GM23338 (cell line): ENCODE measurements around the gene KLHDC7B. TPM values are rescaled to one million over a fixed set of nuclear protein-coding genes. Genes with fewer than 3 reads are reported as not detected.

ENCODE experiments used
- ATAC-seq: fragments of 200-7000 bp; cut with Tn5 transposase; 3 replicates; pipeline ENCODE4 v1.9.1; 2020
- DNase-seq: peaks from one replicate; pipeline ENCODE4 v3.0.0-alpha.2; 2015; ENCODE audit warnings: low spot score
- H2AFZ ChIP-seq: fragments of 200-600 bp; sonication (generic); 2 replicates; pipeline ENCODE4 v1.8.0; 2016; ENCODE audit warnings: antibody characterized with exemption, mild to moderate bottlenecking, moderate library complexity
- H3F3A ChIP-seq: fragments of 200-600 bp; sonication (generic); replicated peaks from 2 replicates; pipeline ENCODE4 v1.8.0; 2017; ENCODE audit warnings: antibody characterized with exemption, mixed run types, low read depth
- H3K27ac ChIP-seq: fragments of 200-600 bp; sonication (generic); 2 replicates; pipeline ENCODE4 v1.6.1; 2016; ENCODE audit warnings: low read depth
- H3K27me3 ChIP-seq: fragments of 200-600 bp; sonication (generic); 2 replicates; pipeline ENCODE4 v1.8.0; 2016; ENCODE audit warnings: mild to moderate bottlenecking, mixed run types, moderate library complexity; ENCODE audit not compliant: insufficient read depth
- H3K36me3 ChIP-seq: fragments of 200-600 bp; sonication (generic); 2 replicates; pipeline ENCODE4 v1.8.0; 2016; ENCODE audit warnings: mild to moderate bottlenecking; ENCODE audit not compliant: insufficient read depth
- H3K4me1 ChIP-seq: fragments of 200-600 bp; sonication (generic); 2 replicates; pipeline ENCODE4 v1.8.0; 2016; ENCODE audit warnings: mild to moderate bottlenecking, moderate library complexity; ENCODE audit not compliant: insufficient read depth
- H3K4me2 ChIP-seq: fragments of 200-600 bp; sonication (generic); 2 replicates; pipeline ENCODE4 v1.7.1; 2017; ENCODE audit warnings: mixed run types
- H3K4me3 ChIP-seq: fragments of 200-600 bp; sonication (generic); 2 replicates; pipeline ENCODE4 v1.6.1; 2016; ENCODE audit warnings: mixed run types
- H3K79me2 ChIP-seq: fragments of 200-600 bp; sonication (generic); replicated peaks from 2 replicates; pipeline ENCODE4 v1.8.0; 2017; ENCODE audit warnings: mild to moderate bottlenecking; ENCODE audit not compliant: insufficient read depth
- H3K9me2 ChIP-seq: fragments of 200-600 bp; sonication (generic); 2 replicates; pipeline ENCODE4 v1.8.0; 2017; ENCODE audit not compliant: insufficient read depth
- H4K20me1 ChIP-seq: fragments of 200-600 bp; sonication (generic); replicated peaks from 2 replicates; pipeline ENCODE4 v1.8.0; 2017; ENCODE audit warnings: mild to moderate bottlenecking; ENCODE audit not compliant: insufficient read depth
- H3K27ac Mint-ChIP-seq: 2 replicates; pipeline ENCODE4 v1.8.0; 2020; ENCODE audit warnings: inconsistent platforms, mild to moderate bottlenecking, moderate library complexity, mixed read lengths
- H3K27me3 Mint-ChIP-seq: 3 replicates; pipeline ENCODE4 v1.8.0; 2022; ENCODE audit warnings: low read depth, mild to moderate bottlenecking, moderate library complexity, mixed read lengths, inconsistent platforms; ENCODE audit not compliant: insufficient read depth, poor library complexity
- H3K36me3 Mint-ChIP-seq: 3 replicates; pipeline ENCODE4 v1.8.0; 2021; ENCODE audit warnings: low read depth, mild to moderate bottlenecking, inconsistent platforms, moderate library complexity, mixed read lengths
- H3K4me1 Mint-ChIP-seq: 3 replicates; pipeline ENCODE4 v1.8.0; 2020; ENCODE audit warnings: mild to moderate bottlenecking, inconsistent platforms, mixed read lengths
- H3K4me3 Mint-ChIP-seq: 3 replicates; pipeline ENCODE4 v1.8.0; 2021; ENCODE audit warnings: moderate library complexity, mild to moderate bottlenecking, inconsistent platforms, mixed read lengths
- H3K9me3 Mint-ChIP-seq: 3 replicates; pipeline ENCODE4 v1.8.0; 2020; ENCODE audit warnings: moderate library complexity, mild to moderate bottlenecking, inconsistent platforms, mixed read lengths
- CREB1 ChIP-seq: fragments of 250-450 bp; sonication (Bioruptor Pico); IDR thresholded peaks from 2 replicates; pipeline ENCODE4 v1.5.0; 2020; ENCODE audit warnings: low read depth, mild to moderate bottlenecking, moderate library complexity
- NANOG ChIP-seq: IDR thresholded peaks from 2 replicates; pipeline ENCODE4 v1.6.1; 2016; ENCODE audit warnings: antibody characterized with exemption, borderline replicate concordance
- POLR2AphosphoS5 ChIP-seq: IDR thresholded peaks from 2 replicates; pipeline ENCODE4 v1.6.1; 2016; ENCODE audit warnings: antibody characterized with exemption, low read depth
- STAT1 ChIP-seq: IDR thresholded peaks from one replicate; pipeline ENCODE4 v1.6.1; 2016; ENCODE audit warnings: antibody characterized with exemption; ENCODE audit not compliant: unreplicated experiment
- ZNF114 ChIP-seq: fragments of 250-450 bp; sonication (Bioruptor Pico); IDR thresholded peaks from 2 replicates; pipeline ENCODE4 v1.5.0; 2020; ENCODE audit warnings: mild to moderate bottlenecking, moderate library complexity
- ZNF331 ChIP-seq: fragments of 250-450 bp; sonication (Bioruptor Pico); IDR thresholded peaks from 2 replicates; pipeline ENCODE4 v1.5.0; 2020; ENCODE audit warnings: low read depth, mild to moderate bottlenecking, moderate library complexity
- ZNF462 ChIP-seq: fragments of 250-450 bp; sonication (Bioruptor Pico); IDR thresholded peaks from 2 replicates; pipeline ENCODE4 v1.5.0; 2020; ENCODE audit warnings: mild to moderate bottlenecking, moderate library complexity
- polyA plus RNA-seq: library from polyadenylated mRNA; unstranded; fragments of >200 nt; fragmentation: Nextera tagmentation; extraction: Ambion mirVana; gene quantifications from 2 replicates; pipeline ENCODE4 v1.2.1, GENCODE V29; 2016
- total RNA-seq: library from RNA; depleted of rRNA; stranded (reverse); fragments of >200 nt; shearing (Covaris generic); gene quantifications from 2 replicates; pipeline ENCODE4 v1.2.3, GENCODE V29; 2014

The KLHDC7B gene
- total and polyA plus RNA-seq, 2 experiments from 2014 or later, result not detected

- TF ChIP-seq ZNF462 (no peak), STAT1 (no peak), CREB1 (CRISPR knock-in tag) (no peak), NANOG (no peak), POLR2AphosphoS5 (no peak)
These were observed 40.4 kb upstream of the KLHDC7B start (continued) for GRCh38 chr22:50505276-50505775.

- H3K4me1 ChIP-seq, result peaks cover 7% of the 10 kb centered on the region
- TF ChIP-seq ZNF331 (CRISPR knock-in tag), result no peak
- TF ChIP-seq ZNF114 (CRISPR knock-in tag), result no peak
- no peak for TF ChIP-seq NANOG
- no peak for TF ChIP-seq STAT1
- TF ChIP-seq CREB1 (CRISPR knock-in tag), result no peak
- TF ChIP-seq POLR2AphosphoS5, result no peak
- H4K20me1 ChIP-seq, result peaks cover 19% of the 10 kb centered on the region
- H3K36me3 ChIP-seq, result no peaks in the 10 kb centered on the region
- H3K4me2 ChIP-seq, result no peak overlapping the region
- Mint-ChIP-seq H3K36me3 (no peaks in the 10 kb centered on the region; the same call in 2 of the 3 replicates), H3K27me3 (peaks cover 9% of the 10 kb centered on the region), H3K4me1 (peaks cover 10% of the 10 kb centered on the region), H3K27ac (no peak overlapping the region), H3K9me3 (no peaks in the 10 kb centered on the region), H3K4me3 (peak overlapping the region; percentile 93; the same call in 2 of the 3 replicates)
- no peaks in the 10 kb centered on the region for H3K27me3 ChIP-seq
- 0 out of 2 replicates have a peak, but pooled peaks cover 6% of the 10 kb centered on the region for H3F3A ChIP-seq
- H3K4me3 ChIP-seq, result no peak overlapping the region
- H2AFZ ChIP-seq, result no peak overlapping the region
- H3K9me2 ChIP-seq, result no peaks in the 10 kb centered on the region
- H3K27ac ChIP-seq, result no peak overlapping the region
- DNase-seq, result no peak
- H3K79me2 ChIP-seq, result peaks cover 26% of the 10 kb centered on the region
- no peak for ATAC-seq
These were observed 39.7 kb upstream of the KLHDC7B start for GRCh38 chr22:50505776-50506610.
